ENCODE results near the gene NDUFV1. TPM values are rescaled to one million over a fixed set of nuclear protein-coding genes. Genes with fewer than 3 reads are reported as not detected.

The NDUFV1 gene
- total and polyA plus RNA-seq, 9 of the 15 experiments (the other 6 are each of a cell fraction or from before 2014, with no cell fraction given) = 10.8 to 423 (median 209) TPM

GRCh38 chr11:67656278-67656922 lies 49.7 kb downstream of the NDUFV1 start (continued):
- 0 out of 2 replicates have a peak, but pooled peaks have one; percentile 37 for TF ChIP-seq CUX1 (CRISPR knock-in tag; IDR thresholded peaks at IDR 0.05)
- TF ChIP-seq MTA2 (IDR thresholded peaks at IDR 0.05; ENCODE audit: low read depth) = peak; percentile 33; the same call in 1 of the 2 replicates
- TF ChIP-seq JUND (IDR thresholded peaks at IDR 0.05; ENCODE audit: borderline replicate concordance, low read depth, low read length) = 0 out of 2 replicates have a peak, but pooled peaks have one; percentile 20
- TF ChIP-seq JUND (tag; IDR thresholded peaks at IDR 0.05; ENCODE audit: borderline replicate concordance, low read depth, low read length) = no peak; the same call in 2 of the 3 replicates
- TF ChIP-seq CEBPZ (IDR thresholded peaks at IDR 0.05; ENCODE audit: borderline replicate concordance, low read depth, low read length) = peak; percentile 43; the same call in 1 of the 2 replicates
- TF ChIP-seq UBTF (IDR thresholded peaks at IDR 0.05; ENCODE audit: borderline replicate concordance in 1 of 2, low read depth in 2 of 2, low read length in 2 of 2) = no peak
- TF ChIP-seq HDAC1 (IDR thresholded peaks at IDR 0.05) = peak in 1 of 2 experiments; percentile 86; a peak in 2 of 4 replicates
- peak; percentile 77 for TF ChIP-seq TCF3 (CRISPR knock-in tag; IDR thresholded peaks at IDR 0.05)
- peak; percentile 53 for TF ChIP-seq ZNF280A (IDR thresholded peaks at IDR 0.05; ENCODE audit: low read depth, partially characterized antibody)
- TF ChIP-seq ZBTB34 (CRISPR knock-in tag; IDR thresholded peaks at IDR 0.05) = no peak
- TF ChIP-seq BCOR (IDR thresholded peaks at IDR 0.05) = peak; percentile 48
- no peak for TF ChIP-seq EZH2 (IDR thresholded peaks at IDR 0.05; ENCODE audit: borderline replicate concordance, low read depth, low read length)
